NCI-H774 (cell line): ENCODE data around the gene ACRV1.

Source experiments
- DNase-seq: peaks from one replicate; lab custom pipeline; 2025; lab: John Stamatoyannopoulos, UW

ACRV1 gene

DNA sequence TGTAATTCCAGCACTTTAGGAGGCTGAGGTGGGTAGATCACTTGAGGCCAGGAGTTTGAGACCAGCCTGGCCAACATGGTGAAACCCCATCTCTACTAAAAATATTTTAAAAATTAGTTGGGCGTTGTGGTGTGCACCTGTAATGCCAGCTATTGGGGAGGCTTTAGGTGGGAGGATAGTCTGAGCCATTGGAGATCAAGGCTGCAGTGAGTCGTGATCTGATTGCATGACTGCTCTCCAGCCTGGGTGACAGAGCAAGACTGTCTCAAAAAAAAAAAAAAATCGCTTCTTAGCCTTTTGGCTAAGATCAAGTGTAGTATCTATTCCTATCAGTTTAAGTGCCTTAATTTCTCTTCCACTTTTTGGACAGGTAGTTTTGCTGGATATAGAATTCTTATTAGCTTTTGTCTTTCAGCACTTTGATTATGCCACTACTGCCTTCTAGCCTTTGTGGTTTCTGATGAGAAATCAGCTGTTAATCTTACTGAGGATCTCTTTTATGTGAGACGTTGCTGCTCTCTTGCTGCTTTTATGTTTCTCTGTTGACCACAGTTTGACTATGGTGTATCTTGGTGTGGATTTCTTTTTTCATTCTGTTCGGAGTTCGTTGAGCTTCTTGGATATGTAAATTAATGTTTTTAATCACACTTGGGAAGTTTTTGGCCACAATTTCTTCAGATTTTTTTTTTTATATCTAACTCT, 31.0 kb downstream of the ACRV1 start:
- no peak for DNase-seq

DNA sequence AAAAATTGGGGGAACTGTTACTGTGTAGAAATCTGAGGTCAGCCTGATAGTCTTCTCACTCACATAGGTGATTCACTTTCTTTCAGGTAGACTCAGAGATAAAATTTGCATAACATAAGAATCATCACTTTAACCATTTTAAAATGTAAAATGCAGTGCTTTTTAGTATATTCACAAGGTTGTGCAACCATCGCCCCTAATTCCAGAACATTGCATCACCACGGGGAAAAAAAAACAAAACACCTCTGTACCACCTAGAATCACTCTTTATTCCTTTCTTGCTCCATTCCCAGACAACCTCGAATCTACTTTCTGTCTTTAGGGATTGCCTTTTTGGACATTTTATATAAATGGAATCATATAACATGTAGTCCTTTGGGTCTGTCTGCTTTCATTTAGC, 34.8 kb downstream of the ACRV1 start:
- DNase-seq = no peak

- no peak for DNase-seq
These were observed 42.3 kb downstream of the ACRV1 start for GRCh38 chr11:125638315-125638714.

GRCh38 chr11:125637840-125638239, 42.8 kb downstream of the ACRV1 start:
- DNase-seq = no peak

- no peak for DNase-seq
These were observed 53.3 kb downstream of the ACRV1 start for GRCh38 chr11:125627236-125627910.

GRCh38 chr11:125626288-125626950, 54.2 kb downstream of the ACRV1 start:
- DNase-seq = no peak

DNA sequence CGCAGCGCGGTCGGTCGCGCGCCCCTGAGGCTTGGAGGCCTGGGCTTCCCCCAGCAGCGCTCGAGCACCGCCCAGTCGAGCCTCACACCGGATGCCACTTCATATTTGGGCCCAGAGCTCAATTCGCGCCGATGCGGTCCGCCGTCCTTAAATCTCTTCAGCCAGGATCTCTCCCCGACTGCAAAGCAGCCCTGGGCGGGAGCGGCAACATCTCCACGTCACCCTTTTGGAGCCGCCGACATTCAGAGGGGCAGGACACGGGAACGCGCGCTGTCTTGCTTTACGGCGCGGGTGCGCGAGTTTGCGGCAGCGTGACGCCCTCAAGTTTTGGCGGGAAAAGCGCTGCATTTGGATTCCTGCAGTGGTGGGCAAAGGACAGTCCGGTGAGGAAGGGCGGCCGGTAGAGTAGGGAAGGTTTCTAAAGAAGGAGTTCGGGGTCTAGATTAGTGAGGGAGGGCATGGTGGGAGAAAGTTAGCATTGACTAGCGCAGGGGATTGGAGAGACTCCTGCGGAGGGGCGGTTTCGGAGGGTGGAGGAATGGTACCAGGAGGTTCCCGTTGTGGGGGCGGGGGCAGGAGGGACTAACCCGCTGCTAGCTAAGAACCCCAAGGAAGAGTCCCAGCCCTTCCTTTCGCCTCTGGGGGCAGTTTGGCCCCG, 54.9 kb downstream of the ACRV1 start:
- DNase-seq = peak; percentile 91

- DNase-seq = no peak
These were observed 55.4 kb downstream of the ACRV1 start for GRCh38 chr11:125625225-125625629.

DNA sequence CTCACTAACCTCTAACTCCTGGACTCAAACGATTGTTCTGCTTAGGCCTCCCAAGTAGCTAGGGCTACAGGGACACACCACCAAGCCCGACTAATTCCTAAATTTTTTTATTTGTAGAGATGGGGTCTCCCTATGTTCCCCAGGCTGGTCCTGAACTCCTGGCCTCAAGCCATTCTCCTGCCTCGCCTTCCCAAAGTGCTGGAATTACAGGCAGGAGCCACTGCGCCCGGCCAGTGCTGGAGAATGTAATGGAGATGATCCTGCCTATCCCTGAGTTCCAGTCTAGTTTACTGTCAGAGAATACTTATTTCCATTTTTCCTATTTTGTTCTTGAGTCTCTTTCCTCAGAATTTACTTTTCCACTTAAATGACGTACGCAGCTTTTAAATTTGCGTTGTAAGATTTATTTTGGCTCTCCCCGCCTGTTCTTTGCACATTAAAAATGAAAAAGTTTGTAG, 55.9 kb downstream of the ACRV1 start, which contains the start of gene CHEK1:
CHEK1 (plus strand) TSS at position 408 of the 458 bp plus-strand sequence. CDS start 1,606 bp downstream, outside the sequence.
- DNase-seq = no peak

GRCh38 chr11:125623064-125623463, 57.6 kb downstream of the ACRV1 start:
- no peak for DNase-seq

GRCh38 chr11:125621995-125622394, 58.7 kb downstream of the ACRV1 start:
- no peak for DNase-seq
